ENCODE measurements around the gene MFSD1.
A peak's percentile ranks its signal among the peaks of the same experiment; 100 is the strongest.
"Not testable (repeated sequence)": the region's sequence is repeated elsewhere in the genome, so short reads cannot be mapped to it uniquely, and the experiment has no call there.

MFSD1 gene

DNA sequence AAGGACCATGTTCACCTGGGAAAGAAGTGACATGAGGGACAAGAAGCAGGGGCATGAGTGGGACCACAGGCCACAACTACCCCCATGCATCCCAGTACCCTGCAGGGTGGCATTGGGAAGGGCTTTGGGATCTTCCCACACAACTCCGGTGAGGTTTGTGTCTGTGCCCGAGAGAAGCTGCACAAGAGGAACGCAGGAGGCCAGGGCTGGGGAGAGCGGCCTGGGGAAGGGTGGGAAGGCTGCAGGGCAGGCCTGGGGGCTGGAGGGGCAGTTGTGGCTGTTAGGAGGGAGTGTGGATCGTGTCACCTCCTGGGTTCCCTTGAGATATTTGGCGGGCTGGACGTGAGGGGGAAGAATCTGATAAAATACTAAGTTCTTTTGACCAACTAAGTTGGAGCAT lies 25.3 kb upstream of the MFSD1 start:
- DNase-seq: no peak

DNA sequence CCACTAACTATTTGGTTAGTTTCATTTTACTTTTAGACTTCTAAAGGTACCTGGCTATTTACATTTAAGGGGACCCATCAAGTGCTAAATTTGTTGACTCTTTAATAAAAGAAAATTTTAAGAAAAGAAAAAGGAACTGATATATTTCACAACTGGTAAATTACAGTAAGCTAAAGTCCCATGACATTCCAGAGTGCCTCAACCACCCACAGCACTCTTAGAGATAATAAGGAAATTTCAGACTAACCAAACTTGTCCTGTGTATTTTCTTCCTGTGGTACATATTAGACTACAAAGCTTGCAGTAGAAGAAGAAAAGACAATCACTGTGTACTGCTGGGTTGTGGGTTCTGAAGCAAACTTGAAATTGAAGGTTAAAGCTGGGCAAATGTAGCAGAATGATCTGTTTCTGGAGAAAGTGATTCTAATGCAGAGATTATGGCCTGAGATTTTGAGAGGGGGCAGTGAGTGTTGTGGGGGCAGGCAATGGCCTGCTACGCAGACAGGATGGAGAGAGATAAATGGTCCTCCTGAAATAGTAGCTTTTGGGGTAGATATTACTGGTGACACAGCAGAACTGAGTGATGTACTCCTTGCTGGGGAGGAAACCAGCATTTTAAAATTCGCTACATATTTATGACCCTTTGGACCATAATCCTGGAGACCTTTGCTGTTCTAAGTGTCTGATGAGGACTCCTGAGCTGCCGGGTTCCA lies 24.5 kb upstream of the MFSD1 start:
- no peak for DNase-seq

DNA sequence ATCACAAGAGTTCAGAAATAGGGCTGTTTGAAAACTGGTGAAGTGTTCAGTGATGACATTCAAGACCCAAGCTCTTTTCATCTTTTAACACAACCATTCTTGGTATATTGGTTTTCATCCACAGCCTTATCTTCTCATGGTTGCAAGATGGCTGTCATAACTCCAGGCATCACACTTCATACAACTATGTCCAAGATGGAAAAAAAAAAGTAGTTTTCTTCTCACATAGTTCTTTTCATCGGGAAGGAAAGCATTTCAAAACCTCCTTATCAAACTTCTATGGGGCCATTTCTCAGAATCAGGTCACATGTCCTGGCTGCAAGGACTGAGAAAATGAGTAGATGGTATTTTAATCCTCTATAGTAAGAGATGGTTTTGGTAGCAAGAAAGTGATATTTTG lies 21.1 kb upstream of the MFSD1 start:
- no peak for DNase-seq

DNA sequence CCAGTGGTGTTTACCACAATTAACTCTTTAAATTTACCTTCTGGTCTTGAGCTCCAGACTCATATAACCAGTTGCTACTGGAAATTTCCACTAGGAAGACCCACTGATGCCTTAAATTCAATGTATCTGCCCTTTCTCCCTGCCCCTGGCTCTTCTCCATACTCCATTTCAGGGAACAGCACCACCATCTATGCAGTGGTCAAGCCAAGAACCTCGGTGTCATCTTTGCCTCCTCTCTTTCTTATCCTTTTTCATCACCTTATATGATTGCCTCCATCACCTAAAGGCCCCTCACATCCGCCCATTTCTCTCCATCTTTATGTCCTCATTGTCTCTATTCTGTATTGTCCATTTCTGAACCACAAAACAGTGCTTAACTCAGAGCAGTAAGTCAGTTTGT lies 20.7 kb upstream of the MFSD1 start:
- DNase-seq: no peak

DNA sequence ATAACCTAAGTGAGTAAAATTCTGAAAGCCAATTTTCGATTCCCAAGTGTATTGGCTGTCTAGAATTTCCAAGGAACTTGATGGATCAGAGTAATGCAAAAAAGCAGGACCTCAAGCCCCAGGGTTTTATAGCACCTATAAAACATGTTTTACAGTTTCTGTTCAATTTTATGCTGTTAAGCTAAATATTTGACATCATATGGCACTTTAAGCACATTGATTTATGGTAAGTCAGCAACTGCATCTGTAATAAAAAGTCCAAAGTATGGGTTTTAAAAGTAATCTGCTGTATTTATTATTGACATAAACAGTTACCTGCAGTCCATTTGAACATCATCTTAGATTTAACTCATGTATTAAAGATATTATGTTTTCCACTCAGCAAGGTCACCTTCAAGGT lies 20.0 kb upstream of the MFSD1 start:
- DNase-seq: no peak

DNA sequence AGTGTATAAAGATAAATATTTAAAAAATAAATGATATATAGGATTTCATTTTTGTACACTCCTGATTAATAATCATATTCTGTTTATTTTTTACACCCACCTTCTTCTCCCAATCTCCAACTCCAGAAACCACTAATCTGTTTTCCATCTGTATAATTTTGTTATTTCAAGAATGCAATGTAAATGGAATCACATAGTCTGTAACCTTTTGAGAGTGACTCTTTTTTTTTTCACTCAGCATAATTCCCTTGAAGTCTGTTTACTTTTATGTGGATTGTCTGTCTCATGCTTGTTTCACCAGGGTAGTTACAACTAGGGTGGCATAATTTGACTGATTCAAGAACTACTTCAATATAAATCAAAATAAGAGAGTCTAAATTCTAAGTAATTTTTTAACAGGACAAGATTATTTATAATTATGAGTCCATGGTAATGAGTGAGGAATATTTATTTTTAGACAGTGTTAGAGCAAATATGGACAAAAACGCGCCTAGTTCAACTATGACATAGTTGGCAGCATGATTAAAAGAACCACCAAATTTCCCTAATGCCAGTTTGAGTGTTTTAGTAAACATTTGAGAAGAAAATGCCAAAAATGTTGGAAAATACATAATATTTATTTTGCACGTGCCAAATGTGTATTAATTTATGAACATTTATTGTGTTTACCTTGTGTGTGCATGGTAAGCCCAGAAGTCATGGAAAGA lies 19.4 kb upstream of the MFSD1 start:
- no peak for DNase-seq

DNA sequence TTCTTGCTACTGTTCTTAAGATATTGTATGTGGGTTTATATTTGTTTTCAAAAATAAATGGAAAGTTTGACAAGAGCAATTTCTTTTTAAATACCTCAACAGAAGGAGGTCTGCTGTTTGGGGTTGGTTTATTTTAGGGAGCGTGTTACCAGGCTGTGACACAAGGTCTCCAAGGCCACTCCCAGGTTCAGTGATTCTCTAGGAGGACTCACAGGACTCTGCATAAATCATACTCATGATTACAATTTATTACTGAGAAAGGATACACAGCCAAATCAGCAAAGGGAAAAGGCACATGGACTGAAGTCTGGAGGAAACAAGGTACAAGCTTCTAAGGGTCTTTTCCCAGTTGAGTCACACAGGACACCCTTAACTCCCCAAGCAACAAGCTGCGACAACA lies 18.8 kb upstream of the MFSD1 start:
- DNase-seq: no peak

DNA sequence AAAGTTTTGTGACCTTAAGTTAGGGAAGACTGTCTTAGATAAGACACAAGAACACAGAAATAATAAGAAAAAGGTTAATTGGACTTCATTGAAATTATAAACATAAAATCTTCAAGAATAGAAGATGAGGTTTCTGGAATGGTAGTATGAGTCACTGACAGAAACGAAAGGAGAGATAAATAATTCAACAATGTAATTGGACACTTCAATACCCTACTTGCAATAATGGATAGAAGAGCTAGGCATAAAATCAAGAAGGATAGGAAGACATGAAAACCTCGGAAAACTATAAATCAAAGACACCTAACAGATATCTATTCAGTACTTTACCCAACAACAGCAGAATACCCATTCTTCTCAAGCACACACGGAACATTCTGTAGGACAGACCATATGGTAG lies 15.9 kb upstream of the MFSD1 start:
- DNase-seq: no peak

DNA sequence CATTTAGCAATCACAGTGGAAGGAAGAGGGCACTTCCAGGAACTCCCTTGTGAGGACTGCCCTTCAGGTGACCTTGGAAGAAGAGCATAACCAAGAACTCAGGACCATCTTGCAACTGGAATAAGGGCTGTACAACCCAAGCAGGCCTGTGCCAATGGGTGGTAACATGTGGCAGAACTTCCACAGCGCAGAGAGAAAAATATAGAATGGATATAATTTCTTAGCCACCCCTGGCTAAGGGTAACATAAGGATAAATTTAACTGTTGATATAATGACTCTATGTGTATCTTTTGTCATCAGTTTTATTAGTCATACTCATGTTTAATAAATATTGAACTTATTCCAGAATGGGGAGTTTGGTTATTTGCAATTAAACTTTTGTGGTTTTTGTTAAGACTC lies 13.4 kb upstream of the MFSD1 start:
- no peak for DNase-seq

DNA sequence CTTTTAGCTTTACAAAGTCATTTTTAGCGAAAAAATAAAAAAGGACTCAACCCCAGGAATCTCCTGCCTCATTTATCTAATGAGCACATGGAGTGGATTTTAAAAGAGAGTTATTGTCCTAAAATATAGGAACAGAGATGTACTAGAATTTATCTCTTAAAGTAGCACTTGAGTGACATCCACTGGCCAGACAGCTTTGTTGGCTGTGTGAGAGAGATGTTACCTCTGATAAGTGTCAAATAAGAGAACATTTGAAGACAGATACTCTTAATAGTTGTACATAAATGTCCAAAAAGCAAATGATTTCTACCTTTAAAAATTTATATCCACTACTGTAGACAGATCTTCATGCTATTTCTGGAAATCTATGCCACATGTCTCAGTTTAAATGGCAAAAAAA lies 12.3 kb upstream of the MFSD1 start:
- DNase-seq: no peak

DNA sequence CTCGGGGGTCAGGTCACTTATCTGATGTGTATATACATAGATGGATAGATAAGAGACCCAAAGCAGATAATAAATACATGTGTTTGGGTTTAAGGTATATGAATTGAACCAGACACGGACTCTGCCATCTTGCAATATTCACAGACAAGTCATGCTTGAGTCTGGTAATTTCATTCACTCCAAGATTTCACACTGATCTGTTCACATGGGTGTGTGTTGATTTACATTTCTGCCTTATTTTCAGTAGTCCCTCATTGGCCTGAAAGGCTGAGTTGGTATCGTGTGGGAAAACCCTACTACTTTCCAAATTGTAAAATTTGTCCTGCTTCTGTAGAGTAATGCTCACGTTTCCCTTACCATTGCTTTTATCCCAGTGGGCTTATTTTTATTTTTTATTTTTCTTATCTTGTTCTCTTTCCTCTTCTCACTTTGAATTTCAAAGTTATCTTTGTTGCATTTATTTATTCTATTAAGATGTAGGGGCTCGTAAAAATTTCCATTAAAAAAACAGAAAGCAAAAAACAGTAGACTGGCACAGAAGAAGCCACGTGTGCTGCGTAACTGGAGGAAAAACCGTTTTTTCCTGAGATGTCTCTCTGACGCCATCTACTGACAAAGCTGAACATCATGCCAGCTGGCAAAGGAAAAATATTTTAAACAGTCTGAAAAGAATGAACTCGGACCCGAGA lies 10.8 kb upstream of the MFSD1 start:
- DNase-seq: peak; percentile 57

DNA sequence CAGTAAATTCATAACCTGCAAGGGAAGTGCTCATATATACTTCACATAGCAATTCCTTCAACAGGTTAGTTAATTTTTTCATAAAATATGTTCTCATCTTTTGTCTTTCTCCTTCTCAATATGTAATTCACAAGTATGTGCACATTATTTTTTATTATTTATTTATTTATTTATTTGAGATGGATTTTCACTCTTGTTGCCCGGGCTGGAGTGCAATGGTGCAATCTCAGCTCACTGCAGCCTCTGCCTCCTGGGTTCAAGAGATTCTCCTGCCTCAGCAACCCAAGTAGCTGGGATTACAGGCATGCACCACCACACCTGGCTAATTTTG lies 10.3 kb upstream of the MFSD1 start:
- DNase-seq: not testable (repeated sequence)

DNA sequence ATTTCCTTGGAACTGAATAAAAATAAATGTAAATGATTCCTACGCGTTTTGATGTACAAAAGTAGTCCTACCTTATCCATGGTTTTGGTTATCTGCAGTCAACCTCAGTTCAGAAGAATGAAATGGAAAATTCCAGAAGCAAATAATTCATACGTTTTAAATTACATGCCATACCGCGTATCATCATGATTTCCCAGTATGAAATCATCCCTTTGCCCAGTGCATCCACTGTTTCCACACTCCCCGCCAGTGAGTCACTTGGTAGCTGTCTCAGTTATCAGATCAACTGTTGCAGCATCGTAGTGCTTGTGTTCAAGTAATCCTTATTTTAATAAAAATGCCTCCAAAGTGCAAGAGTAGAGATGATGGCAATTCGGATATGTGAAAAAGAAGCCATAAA lies 9.1 kb upstream of the MFSD1 start:
- no peak for DNase-seq

DNA sequence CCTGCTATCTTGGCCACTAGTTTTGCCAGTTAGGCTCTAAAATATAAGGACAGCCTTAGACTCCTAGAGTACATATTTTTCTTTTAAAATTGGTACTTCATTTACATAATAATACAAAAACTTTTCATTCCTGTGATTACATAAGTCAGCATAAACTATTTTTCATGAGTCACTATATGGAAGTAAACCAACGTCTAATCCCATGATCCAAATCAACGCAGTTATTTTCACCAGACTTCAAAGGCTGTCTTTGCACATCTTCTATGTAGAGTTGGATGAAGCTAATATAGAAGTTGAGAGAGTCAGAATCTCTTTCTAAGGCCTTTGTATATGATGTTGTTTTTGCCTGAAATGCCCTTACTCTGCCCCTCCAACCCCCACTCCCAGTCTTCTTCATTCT lies 7.6 kb upstream of the MFSD1 start:
- DNase-seq: no peak

DNA sequence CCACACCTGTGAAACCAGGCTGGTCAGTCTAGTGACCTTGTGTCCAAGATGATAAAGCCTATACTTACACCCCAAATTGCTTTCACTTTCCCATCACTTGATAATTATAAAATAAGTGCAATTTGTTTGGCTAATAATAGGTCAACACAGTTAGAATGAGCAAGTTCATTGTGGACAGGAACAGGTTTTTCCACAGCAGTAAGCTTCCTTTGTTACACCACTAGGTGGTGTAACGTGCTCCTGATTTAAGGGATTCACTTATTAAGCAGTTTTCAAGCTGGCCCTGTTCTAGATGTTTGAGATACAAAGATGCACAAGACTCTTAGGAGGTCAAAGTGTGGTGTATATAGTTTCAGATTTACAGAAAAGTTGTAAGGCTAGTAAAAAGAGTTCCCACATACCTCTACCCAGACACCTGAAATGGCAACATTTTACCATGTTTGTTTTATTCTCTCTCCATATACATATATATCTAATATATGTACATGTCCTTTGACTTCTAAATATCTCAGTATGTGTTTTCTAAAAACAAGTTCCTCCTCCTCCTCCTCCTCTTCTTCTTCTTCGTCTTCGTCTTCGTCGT lies 6.8 kb upstream of the MFSD1 start:
- no peak for DNase-seq

DNA sequence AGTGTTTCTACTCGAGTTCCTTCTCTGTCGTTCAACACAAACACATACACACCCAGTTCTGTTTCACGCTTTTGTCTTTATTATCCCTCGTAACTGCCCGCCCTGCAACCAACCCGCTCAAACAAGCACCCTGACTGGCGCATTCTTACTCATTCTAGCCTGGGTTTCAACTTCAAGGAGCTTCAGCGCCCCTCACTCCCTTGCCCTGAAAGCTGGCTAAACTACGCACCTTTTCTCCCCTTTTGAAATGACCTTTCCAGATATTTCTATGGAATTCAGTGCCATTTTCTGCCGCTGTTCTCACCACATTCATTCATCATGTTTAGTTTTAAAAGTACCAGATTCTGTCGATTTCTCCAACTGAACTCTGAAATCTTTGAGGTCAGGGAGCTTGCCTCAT lies 653 bp upstream of the MFSD1 start:
- no peak for DNase-seq

DNA sequence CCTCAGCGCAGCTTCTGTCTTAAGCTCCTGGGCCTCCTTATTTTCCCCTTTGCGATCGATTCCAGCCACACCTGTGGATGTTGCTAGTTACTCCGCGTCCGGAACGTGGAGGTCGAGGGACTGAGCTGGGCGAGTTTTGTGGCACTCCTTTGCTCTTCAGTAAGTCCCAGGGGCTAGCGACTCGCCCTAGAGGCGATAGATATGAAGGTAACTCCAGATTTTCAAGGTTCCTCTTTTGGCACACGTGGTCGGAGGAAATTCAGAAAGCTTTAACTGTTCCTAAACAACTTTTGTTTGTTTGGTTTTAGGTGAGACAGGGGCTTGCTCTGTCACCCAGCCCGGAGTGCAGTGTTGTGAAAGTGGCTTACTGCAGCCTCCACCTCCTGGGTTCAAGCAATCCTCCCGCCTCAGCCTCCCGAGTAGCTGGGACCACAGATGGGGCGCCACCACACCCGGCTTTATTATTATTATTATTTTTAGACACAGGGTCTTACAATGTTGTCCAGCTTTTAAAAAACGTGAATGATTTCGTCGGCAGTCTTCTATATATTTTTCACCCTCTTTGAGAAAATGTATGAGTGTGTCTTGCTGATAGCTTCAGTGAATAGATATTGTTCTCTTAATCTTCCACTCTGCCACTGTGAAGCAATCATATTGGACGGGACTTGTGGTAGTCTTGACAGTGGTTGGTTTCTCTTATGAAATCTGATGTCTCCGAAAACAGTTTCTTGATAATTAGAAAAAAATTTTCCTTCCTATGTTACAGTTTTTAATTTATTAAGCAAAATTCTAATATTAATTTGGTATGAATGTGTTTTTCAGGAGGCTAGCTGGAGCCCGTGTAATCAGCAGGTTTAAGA lies 785 bp downstream of the MFSD1 start:
- no peak for DNase-seq

DNA sequence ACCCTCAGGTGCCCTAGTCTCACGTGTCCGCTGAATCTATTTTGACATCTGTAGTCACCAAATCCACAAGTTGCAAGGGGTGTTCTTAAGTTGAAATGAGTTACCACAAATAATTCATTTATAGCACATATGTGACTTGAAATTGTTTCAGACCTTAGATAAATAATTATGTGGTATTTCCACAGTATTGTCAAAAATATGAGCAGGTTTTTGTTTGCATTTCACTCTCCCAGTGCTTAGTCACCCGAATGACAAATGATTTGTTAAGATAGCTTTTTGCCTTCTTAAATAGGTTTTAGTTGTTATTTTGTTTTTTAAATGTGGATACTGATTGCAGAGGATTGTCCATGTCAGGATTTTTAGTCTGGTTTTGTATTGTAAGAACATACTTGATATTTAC lies 2.6 kb downstream of the MFSD1 start:
- DNase-seq: no peak

DNA sequence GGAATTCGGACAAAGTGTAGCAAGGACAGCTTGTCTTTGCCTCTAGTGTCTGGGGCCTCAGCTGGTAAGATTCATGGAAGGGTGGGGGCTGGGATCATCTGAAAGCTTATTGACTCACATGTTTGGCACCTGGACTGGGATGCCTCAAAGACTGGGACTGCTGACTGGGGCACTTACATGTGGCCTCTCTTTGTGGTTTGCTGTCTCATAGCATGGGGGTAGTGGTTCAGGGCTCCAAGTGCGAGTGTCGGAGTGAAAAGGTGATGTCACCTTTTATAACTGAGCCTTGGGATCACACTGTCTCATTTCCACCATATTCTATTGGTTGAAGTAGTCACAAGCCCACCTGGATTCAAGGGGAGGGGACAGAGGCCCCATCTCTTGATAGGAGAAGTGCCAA lies 6.8 kb downstream of the MFSD1 start:
- DNase-seq: no peak

DNA sequence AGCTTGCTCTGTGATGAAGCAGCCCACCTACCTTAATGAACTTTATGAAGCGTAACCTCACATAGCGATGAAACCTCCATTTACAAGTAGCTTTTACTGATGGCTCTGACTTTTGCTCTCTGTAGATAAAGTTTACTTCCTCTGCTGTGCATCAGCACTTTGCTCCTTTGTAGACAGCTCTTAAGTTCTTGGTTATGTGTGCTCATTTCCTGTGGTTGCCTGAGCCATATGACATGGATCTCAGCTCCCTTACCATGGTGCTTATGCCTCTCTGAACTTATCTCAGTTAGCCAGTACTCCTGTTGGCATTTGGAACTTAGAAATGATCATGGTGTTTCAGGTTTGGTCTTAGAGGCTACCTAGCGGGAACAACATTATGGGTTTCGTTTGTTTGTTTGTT lies 7.8 kb downstream of the MFSD1 start:
- no peak for DNase-seq

DNA sequence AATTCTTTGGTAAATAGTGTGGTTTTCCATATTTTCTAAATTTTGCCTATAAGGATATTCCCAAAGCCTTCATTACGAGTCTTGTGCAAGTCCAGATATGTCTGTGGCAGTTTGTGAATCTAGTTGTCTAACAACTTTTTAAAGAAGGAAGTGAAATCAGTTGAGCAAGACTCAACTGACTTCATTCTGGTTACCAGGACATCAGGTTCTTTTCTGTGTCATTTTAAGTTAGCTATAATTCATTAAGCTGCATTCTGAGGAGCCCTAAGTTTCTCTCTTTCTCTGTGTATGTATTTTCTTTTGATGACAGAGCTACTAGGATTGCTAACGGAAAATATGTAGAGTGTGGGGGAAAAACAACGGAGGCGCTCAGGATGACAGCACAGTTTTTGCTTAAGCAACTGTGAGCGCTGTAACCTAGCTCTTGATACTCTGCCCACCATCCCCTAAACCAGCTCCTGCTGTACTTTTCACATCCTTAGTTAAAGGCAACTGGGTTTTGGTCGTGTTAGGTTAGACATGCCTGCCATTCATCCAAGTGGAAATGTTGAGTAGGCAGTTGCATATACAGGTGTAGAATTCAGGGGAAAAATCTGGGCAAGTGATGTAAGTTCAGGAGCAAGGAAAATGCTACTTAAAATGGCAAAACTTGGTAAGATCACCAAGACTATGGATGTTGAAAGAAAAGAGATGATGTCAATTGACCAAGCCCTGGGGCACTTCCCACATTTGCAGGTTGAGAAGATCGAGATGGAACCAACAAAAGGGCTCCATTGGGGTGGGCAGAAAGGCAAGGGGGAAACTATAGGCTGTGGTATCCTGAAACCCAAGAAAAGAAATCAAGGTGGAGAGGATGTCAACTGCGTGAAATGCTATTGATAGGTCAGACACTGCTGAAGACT lies 9.2 kb downstream of the MFSD1 start:
- DNase-seq: no peak

DNA sequence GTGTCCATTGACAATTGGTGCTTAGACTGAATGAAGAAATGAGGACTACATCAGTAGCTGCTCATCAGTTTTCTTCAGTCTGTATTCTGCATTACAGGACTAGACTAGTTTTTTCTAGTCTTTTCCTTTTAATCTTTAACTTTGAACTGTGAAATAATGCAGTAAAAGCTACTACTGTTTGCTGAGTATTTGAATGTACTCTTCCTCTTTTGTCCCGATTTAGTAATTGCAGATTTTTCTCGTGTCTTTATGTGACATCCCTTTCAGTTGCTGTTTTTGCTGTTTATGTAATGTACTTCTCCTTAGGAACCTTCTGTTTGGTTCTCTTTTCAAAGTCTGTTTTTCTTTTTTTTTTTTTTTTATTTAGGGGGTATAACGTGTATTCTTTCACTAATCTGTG lies 17.4 kb downstream of the MFSD1 start:
- DNase-seq: no peak

Measured in NCI-H1048 (cell line).